Posterior vena cava (tissue), 2 donors: Measurements from ENCODE around the gene MYO7B. TPM values are rescaled to one million over a fixed set of nuclear protein-coding genes. Genes with fewer than 3 reads are reported as not detected.
A peak's percentile ranks its signal among the peaks of the same experiment; 100 is the strongest.

Experiments
- DNase-seq: peaks from one replicate; pipeline ENCODE4 v3.0.0-alpha.2; 2020; ENCODE audit warnings: low spot score
- intact Hi-C, 2 donors: fragments of 100-400 bp; cut with DNase I; formaldehyde crosslinking; loops; one replicate each; pipeline versions ENCODE4 v1.14.1 to v1.14.2; 2022 to 2023
- total RNA-seq, 2 donors: library from RNA; stranded (reverse); fragmentation: NEBNext Ultra II Directional; extraction: Animal tissue kit (Norgen Biotek cat#: 25700); gene quantifications; one replicate each; pipeline ENCODE4 v1.2.1, GENCODE V29; 2021
- donor health status: DM: yes; HTN: yes; CAD: no.
- donor health status: DM: yes; HTN: yes; CAD: no.

The MYO7B gene
- total RNA-seq, 2 donors from 2014 or later, result 0.67 to 0.79 TPM

DNA sequence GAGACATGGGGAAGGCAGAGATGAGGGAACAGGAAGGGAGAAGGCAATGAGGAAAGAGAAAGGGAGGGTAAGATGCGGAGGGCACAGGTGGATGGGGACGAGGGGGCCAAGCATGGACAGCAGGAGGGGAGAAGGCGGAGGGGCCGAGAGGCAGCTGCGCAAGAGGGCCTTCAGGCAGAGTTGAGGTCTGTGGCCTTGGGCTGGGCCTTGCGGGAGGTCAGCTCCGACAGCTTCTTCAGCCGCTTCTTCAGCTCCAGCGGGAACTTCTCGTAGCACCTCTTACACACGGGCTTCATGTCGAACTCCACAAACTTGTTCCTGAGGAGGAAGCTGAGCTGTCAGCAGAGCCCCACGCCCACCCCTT lies 103.6 kb downstream of the MYO7B start:
- intact Hi-C loops, result no loop called here
- DNase-seq, result no peak

DNA sequence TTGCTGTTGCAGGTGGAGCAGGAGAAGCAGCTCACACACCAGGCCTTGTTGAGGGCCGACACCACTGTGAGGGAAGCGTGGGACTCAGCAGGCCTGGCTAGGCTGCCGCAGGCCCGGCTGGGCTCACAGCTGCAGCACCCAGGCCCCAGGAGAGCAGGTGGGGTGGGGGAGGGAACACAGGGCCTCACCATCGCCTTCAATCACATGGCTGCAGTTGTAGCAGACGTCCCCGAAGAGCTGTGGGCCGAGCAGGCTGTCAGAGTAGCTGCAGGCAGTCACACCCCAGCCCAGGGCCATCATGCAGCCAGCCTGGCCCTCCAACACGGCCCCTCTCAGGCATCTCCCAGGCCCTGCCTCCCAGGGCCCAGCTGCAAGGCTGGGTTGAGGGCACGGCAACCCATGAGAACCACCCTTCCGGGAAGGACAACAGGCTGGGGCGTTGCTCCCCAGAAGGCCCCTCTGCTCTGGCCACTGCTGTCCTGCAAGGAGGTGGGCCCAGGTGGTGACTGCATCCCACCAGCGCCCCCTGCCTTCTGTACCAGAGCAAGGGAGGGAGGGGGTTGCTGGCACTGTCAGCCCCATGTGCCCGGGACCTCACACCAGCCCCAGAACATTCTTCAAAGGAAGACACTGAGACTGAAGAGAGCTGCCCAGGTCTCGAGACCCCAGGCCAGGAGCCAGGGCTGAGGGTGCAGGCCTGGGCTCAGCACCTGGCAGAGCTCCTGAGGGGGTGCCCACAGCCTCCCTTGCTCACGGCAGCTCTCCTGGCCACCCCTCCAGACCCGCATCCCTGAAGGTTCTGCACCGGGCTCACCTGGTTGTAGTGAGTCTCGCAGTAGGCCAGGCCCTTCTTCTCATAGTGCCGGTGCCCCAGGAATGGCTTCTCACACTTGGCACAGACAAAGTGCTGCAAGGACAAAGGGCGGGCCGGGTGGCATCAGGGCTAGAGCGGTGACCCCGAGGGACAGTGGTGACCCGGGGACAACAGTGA lies 104.9 kb downstream of the MYO7B start:
- intact Hi-C loops, result loop anchor here in 1 of 2 donors (5.0 kb wide), 1 partner anchor 113 kb away; the partner anchor contains the start of gene IWS1
- no peak for DNase-seq

DNA sequence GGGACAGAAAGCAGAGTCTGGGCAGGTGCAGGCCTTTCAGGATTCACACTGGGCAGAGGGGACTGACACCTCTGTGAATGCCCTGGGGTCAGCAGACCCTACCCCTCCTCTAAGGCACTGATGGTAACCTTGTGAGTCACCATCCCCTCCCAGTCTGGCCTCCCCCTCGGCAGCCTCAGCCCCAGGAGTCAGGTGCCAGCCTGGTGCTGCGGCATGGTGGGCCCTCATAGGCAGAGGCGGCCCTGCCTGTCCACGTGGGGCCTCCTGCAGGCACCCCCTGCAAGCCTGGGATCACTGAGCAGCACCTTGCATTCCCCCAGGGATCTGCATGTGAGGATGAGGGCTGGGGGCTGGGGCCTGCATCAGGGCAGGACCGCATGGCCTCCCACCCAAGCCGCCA lies 105.7 kb downstream of the MYO7B start:
- no peak for DNase-seq
- intact Hi-C loops, result loop anchor here in 1 of 2 donors (5.0 kb wide), 1 partner anchor 114 kb away; the partner anchor contains the start of gene IWS1

DNA sequence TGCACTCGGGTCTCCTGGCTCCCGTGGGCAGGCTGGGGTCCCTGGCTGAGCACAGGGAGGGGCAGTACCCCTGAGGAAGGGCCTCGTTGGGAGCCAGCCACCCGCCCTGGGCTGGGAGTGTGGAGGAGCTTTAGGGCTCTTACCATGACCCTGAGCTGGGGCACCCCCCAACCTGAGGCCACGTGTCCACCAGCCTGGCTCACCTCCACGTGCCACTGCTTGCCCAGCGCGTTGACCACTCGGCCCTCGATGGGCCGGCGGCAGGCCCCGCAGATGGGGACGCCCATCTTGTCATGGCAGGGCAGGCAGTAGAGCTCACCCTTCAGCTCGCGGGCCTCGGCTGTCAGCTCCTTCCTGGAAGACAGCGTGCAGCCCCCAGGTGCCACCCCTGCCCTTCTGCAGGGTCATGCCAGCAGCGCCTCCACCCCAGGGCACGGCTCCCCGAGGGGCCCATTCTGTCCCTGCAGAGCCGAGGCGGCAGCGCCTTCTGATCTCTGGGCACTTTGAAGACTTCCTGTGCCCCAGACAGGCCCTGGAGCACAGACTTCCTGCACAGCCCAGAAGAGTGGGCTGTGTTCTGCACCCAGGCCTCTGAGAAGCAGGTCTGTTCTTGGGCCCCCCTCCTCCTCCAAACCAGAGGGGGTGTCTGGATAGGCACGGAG lies 106.5 kb downstream of the MYO7B start:
- DNase-seq, result no peak
- intact Hi-C loops, result loop anchor here in 1 of 2 donors (5.0 kb wide), 1 partner anchor 115 kb away; the partner anchor contains the start of gene IWS1

DNA sequence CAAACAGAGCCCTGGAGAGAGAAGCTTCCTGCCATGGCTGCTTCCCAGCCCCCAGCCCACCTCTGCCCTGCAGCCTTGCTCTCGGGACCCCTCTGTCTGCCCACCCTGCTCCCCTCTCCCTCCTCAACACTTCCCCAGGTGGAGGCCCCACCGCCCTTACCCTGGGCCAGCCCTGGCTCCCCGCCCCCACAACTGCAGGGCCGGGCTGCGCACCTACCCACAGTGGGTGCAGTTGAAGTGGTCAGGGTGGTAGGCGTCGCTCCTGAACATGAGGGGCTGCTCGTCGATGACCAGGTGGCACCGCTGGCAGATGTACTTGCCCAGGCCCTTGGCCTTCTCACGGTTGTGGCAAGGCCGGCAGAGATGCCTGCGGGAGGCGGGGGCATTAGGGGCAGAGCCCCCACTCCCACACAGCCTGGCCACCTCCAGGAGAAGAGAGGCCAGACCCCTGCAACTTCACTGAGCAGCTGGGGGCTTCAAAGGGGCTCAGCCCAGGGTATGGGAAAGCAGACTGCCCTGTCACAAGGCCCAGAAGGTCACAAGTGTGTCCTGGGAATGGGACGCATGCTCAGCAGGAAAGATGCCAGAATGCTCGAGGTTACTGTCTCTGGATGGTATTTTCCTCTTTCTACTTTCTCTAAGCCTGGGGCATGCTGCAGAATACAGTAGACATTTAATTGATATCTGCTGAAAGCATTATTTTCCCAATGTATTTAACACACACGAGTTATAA lies 107.4 kb downstream of the MYO7B start:
- intact Hi-C loops, result loop anchor here in 1 of 2 donors (5.0 kb wide), 1 partner anchor 116 kb away; the partner anchor contains the start of gene IWS1

DNA sequence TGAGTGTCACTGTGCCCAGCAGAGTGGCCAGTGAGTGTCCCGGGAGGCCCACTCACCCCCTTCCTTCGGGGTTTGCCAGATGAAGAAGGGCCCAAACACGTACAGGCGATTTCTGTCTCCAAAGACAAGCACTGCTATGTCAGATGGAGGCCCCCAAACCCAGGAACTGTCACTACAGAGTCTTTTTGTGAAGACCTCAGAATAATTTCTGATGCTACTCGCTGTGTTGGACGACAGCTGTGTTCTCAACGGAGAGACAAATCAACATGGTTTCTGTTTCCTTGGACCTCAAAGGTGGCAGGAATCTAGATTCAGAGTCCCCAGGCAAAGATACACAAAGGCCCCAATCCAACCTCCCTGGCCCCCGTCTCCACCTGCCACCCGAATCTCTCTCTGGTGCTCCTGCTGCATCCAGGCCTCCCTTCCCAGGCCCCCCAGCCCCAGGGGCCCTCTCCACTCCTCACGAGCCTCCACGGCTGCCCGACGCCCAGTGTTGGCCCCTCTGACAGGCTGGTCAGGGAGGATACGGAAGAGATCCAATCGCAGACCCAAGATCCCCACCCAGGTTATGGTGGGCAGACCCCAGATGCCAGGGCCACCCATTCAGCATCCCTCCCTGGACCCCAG lies 108.1 kb downstream of the MYO7B start:
- no peak for DNase-seq
- intact Hi-C loops, result loop anchor here in 1 of 2 donors (5.0 kb wide), 1 partner anchor 116 kb away; the partner anchor contains the start of gene IWS1

More for the DNA sequence above, 107.4 kb downstream of the MYO7B start:
- DNase-seq, result no peak

DNA sequence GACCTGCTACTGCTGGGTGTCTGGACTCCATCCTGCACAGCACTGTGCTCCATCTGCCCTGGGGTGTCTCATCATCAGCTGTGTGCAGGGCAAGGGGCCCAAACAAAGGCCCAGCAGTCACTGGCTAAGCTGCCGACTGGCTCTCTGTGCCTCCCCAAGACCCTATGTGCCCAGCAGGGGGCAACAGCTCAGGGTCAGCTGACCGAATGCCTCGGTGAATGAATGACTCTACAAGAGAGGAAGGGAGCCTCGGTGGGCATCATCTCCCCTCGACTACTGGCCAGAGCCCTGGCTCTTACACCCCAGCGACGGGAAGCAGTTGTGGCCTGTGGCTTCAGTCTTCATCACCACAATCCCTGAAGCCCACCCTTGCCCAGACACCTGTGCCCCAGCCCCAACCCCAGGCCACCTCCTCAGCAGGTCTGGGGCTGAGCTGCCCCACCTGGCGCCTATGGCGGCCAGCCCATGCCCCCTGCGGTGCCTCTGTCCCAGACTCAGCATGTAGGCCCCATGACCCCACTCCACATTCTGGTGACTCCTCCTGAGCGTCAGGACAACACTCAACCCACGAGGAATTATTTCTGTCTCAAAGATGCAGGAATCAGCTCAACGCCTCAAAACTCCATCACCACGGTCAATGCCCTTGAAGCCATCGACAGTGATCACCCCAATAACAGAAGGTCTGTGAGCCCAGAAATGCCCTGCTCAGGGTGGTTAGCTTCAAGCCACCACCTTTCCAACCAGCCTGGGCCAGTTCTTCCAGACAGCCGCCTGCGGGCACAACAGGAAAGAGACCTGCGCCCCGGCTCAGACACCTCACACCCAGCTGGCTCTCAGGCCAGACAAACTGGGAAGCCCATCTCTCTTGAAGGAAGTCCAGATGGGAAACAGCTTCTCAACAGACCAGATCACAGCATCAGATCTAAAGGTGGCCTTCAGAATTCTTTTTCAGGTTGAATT lies 108.9 kb downstream of the MYO7B start:
- DNase-seq, result no peak
- intact Hi-C loops, result loop anchor here in 1 of 2 donors (5.0 kb wide), 2 partner anchors 53 to 117 kb away; partner anchors contain the start of gene IWS1

DNA sequence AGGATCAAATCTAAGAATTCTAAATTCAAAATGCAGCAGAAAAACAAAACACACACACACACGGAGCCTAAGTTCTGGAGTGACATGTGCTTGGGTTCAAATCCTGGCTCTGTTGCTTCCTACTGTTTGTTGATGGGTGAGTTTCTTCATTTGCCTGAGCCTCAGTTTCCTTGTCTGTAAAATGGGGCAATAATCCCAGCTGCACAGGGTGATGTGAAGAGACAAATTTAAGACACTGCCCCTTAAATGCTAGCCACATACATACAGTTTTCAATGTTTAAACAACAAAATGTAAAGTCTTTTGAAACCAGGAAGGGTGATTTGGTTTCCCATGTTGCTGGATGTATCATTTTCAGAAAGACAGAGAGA lies 109.5 kb downstream of the MYO7B start:
- DNase-seq, result no peak
- intact Hi-C loops, result loop anchor here in 1 of 2 donors (5.0 kb wide), 1 partner anchor 52 kb away; no protein-coding TSS in a partner anchor

DNA sequence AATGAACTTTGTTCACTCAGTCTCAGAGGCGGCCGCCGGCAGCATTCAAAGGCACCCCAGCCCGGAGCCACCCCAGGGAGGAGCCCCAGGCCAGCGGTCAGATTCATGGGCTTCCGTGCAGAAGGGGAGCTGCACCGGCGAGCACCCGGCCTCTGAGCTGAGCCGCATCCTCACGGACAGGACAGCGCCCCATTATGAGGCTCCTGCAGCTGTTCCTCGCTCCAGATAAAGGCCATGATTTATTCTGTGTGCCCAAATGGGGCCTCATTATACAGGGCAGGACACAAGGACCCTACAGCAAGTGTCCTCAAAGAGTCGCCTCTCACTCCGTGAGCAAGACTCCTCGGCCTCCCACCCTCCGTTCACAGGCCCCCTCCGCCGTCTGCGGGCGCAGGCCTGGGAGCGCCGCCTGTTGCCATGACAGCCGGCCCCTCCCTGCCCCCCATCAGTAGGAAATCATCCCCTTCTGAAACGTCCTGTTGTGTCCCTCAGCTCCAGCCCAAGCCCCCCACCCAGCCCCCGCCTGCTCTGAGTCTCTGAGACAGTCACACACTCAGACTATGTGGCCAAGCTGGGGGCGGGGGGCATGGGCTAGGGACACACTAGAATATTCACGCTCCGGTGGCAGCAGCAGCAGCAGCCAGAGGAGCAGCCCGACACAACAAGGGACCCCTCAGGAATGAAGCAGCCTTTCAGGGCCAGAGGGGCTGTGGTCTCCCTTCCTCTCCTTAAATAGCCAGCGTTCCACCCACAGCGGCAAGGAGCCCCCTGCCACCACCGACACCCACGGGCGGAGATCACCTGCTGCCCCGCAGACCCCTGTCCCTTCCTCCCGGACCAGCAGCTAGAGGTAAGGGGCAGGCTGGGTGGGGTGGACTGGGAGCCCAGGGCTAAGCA lies 110.2 kb downstream of the MYO7B start, which contains the start of gene GPR17:
Gene GPR17, plus strand, starts transcription at position 759 of the 897 bp plus-strand sequence. CDS start 4,583 bp downstream, outside the sequence.
- intact Hi-C loops, result loop anchor here in 1 of 2 donors (5.0 kb wide), 1 partner anchor 52 kb away; no protein-coding TSS in a partner anchor

DNA sequence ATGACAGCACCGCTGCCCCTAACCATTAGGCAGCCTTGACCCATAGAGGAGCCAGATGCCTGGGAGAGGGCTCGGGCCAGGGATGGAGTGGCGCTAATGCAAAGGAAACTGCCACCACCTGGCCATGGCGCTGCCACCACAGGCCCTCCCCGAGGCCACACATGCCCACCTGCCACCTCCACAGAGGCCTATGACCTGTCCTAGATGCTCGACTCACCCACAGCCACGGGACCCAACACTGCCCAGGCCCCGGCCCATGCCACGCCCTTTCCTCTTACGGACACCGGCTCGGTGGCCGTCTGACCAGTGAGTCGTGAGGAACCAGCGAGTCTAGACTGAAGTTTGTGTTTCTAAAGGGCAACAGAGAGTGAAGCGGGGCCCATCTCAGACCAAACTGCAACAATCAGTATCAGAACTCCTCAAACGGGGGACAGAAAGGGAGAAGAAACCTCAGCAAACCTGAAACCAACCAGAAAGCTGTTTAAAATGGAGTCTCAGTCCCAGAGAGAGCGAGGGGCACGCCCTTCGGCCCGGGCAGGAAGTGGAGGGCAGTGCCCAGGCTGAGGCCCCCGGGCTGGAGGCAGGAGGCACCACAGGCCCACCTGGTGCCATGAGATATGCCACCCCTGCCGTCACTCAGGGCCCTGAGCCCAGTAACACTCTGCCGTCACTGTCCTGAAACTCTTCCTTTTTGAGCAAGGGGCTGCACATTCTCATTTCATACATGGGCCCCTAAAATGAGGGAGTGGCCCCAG lies 111.2 kb downstream of the MYO7B start:
- intact Hi-C loops, result loop anchor here in 1 of 2 donors (5.0 kb wide), 1 partner anchor 51 kb away; no protein-coding TSS in a partner anchor
- DNase-seq, result peak; percentile 78

More for the DNA sequence above, 110.2 kb downstream of the MYO7B start, which contains the start of gene GPR17:
- DNase-seq, result peak; percentile 77

DNA sequence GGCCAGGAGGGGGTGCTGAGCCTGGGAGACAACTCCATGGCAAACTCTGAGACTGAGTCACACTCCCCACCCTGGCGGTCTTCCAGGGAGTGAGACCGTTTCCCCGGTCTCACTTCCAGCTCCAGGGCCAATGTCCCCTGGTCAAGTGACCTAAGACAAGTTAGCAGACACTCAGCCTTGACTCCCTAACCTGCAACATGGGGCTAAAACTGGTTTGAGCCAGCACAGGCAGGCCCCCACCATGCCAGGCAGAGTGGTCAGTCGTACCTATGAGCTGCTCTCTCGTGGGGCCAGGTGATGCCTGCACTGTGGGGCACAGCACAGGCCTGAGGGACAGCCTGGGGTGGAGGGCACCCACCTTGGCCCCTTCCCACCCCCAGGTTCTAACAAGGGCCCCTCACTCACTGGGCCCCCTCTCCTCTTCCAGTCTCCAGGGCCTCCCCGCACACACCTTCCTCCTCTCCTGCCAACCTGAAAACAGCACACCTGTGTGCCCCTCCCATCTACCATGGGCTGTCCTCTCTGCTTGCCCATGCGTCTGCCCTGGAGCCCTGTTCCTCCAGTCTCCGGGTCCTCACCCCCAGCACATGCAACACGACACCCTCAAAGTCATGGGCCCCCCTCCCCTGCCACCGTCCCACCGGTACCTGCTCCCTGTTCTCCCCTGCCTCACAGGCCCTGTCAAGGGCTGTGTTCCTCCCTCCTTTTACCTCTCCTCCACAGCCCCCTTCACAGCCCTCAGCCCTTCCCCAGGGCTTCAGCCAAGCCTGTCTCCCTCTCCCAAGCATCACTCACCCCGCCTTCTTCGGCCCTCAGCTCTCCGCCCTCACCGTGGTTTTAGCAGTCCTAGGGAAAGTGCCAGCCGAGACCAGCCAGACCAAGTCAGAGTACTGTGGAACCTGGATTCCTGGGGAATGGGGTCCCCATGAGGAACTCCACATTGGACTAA lies 112.0 kb downstream of the MYO7B start:
- DNase-seq, result peak; percentile 90
- intact Hi-C loops, result loop anchor here in 1 of 2 donors (5.0 kb wide), 1 partner anchor 50 kb away; no protein-coding TSS in a partner anchor

DNA sequence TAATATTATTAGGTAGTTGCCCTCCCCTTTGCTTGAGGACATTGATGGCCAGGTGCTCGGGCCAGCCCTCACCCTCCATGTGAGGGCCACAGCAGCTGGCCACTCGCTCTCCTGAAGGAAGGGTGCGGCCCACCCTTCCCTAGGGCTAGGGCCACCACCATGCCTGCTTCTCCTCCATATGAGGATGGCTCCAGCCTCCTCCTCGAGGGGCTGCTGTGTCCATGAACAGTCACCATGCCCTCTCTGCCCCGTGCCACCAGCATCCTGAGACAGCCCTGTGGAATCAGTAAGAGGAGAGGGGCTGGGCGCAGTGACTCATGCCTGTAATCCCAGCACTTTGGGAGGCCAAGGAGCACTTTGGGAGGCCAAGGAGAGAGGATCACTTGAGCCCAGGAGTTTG lies 112.8 kb downstream of the MYO7B start:
- DNase-seq, result peak; percentile 52
- intact Hi-C loops, result loop anchor here in 1 of 2 donors (5.0 kb wide), 1 partner anchor 49 kb away; no protein-coding TSS in a partner anchor

DNA sequence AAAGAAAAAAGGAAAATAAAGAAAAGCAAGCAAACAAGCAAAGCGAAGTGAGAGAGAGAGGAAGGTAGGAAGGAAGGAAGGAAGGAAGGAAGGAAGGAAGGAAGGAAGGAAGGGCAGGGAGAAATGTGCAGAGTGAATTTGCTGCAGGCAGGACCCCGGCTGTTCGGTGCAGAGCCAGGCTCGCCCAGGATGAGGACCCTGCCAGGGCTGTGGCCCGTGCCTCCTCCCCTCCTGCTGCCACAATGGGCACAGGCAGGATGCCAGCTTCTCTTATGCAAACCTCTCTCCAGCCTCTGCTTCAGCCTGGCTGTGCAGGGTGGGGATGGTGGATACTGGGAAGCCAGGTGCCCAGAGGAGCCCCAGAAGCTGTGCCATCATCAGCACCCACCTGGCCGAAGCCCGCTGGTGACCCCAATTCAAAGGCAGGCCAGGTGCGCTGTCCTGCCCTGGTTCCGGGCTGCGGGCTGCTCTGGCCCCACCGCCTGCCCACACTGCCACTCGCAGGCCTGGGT lies 113.7 kb downstream of the MYO7B start:
- intact Hi-C loops, result loop anchor here in 1 of 2 donors (5.0 kb wide), 1 partner anchor 48 kb away; no protein-coding TSS in a partner anchor
- DNase-seq, result peak; percentile 81

DNA sequence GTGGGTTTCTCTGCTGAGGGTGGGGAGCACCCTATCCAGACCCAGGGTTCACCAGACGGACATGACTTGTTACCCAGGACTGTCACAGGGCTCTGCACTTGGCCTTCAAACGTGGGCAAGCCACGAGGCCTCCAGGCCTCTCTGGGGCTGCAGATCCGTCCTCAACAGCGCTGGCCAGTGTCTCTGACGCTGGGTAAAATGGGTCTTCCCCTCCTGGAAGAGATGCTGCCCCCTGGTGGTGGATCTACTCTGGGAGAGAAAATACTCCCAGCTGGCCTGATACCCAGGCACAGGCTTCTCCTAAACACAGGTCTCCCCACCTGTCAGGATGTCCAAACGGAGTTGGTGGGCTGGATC lies 114.2 kb downstream of the MYO7B start:
- DNase-seq, result peak; percentile 95
- intact Hi-C loops, result loop anchor here in 1 of 2 donors (5.0 kb wide), 1 partner anchor 48 kb away; no protein-coding TSS in a partner anchor
